GM11168 (cell line): Measurements from ENCODE around the gene A1CF.

ENCODE experiments used
- in situ Hi-C: fragments of 300-500 bp; cut with MboI; formaldehyde crosslinking; loops from one replicate; pipeline ENCODE4 v1.12.0; 2022; ENCODE audit warnings: low sequenced_read_pairs; ENCODE audit not compliant: unreplicated experiment

The A1CF gene

GRCh38 chr10:50874723-50875122 lies 10.7 kb downstream of the A1CF start:
- in situ Hi-C loops = no loop called here

GRCh38 chr10:50866317-50866716 lies 19.1 kb downstream of the A1CF start:
- in situ Hi-C loops = no loop called here

- in situ Hi-C loops = no loop called here
Measured at GRCh38 chr10:50862719-50863118, 22.7 kb downstream of the A1CF start.

GRCh38 chr10:50861370-50861769 lies 24.1 kb downstream of the A1CF start:
- in situ Hi-C loops = no loop called here

- in situ Hi-C loops = no loop called here
Measured at GRCh38 chr10:50857579-50857978, 27.8 kb downstream of the A1CF start.

- in situ Hi-C loops = no loop called here
Measured at GRCh38 chr10:50855461-50855860, 30.0 kb downstream of the A1CF start.

GRCh38 chr10:50855015-50855414 lies 30.4 kb downstream of the A1CF start:
- in situ Hi-C loops = no loop called here

GRCh38 chr10:50853557-50853956 lies 31.9 kb downstream of the A1CF start:
- in situ Hi-C loops = no loop called here

- in situ Hi-C loops = no loop called here
Measured at GRCh38 chr10:50851884-50852671, 33.3 kb downstream of the A1CF start.

GRCh38 chr10:50850578-50851230 lies 34.7 kb downstream of the A1CF start:
- in situ Hi-C loops = no loop called here

- in situ Hi-C loops = no loop called here
Measured at GRCh38 chr10:50846753-50847152, 38.7 kb downstream of the A1CF start.

- in situ Hi-C loops = loop anchor here (10.0 kb wide), 1 partner anchor 428 kb away; no protein-coding TSS in a partner anchor
Measured at GRCh38 chr10:50837095-50837494, 48.3 kb downstream of the A1CF start.

- in situ Hi-C loops = loop anchor here (10.0 kb wide), 1 partner anchor 433 kb away; no protein-coding TSS in a partner anchor
Measured at GRCh38 chr10:50832171-50832751, 53.2 kb downstream of the A1CF start.

- in situ Hi-C loops = loop anchor here (10.0 kb wide), 1 partner anchor 435 kb away; no protein-coding TSS in a partner anchor
Measured at GRCh38 chr10:50830066-50830465, 55.4 kb downstream of the A1CF start.

- in situ Hi-C loops = no loop called here
Measured at GRCh38 chr10:50824782-50825181, 60.6 kb downstream of the A1CF start.

- in situ Hi-C loops = no loop called here
Measured at GRCh38 chr10:50823789-50824188, 61.6 kb downstream of the A1CF start.

- in situ Hi-C loops = no loop called here
Measured at GRCh38 chr10:50809596-50809995, 75.8 kb downstream of the A1CF start.

GRCh38 chr10:50807851-50808776 lies 77.3 kb downstream of the A1CF start:
- in situ Hi-C loops = no loop called here

GRCh38 chr10:50805981-50806622 lies 79.3 kb downstream of the A1CF start:
- in situ Hi-C loops = no loop called here

- in situ Hi-C loops = no loop called here
Measured at GRCh38 chr10:50799595-50799994, 85.8 kb downstream of the A1CF start.
